Muscle layer of duodenum (tissue), 2 donors: ENCODE measurements around the gene BCKDHA.
"Not testable (repeated sequence)": the region's sequence is repeated elsewhere in the genome, so short reads cannot be mapped to it uniquely, and the experiment has no call there.

Experiments
- H3K27ac ChIP-seq: one replicate; pipeline ENCODE4 v1.7.0; 2013; ENCODE audit warnings: mild to moderate bottlenecking, low read length
- H3K27me3 ChIP-seq: one replicate; pipeline ENCODE4 v1.7.0; 2013; ENCODE audit warnings: low read depth, mild to moderate bottlenecking, control low read depth, low read length
- H3K36me3 ChIP-seq, 2 donors: one replicate each; pipeline ENCODE4 v1.7.0; 2013; ENCODE audit warnings: low read length in 2 of 2, control low read depth in 1 of 2, mild to moderate bottlenecking in 1 of 2; ENCODE audit not compliant: insufficient read depth in 2 of 2, control insufficient read depth in 1 of 2
- H3K4me1 ChIP-seq, 2 donors: one replicate each; pipeline ENCODE4 v1.7.0; 2013; ENCODE audit warnings: low read length in 2 of 2, mild to moderate bottlenecking in 2 of 2, control low read depth in 1 of 2, moderate library complexity in 1 of 2; ENCODE audit not compliant: insufficient read depth in 2 of 2, control insufficient read depth in 1 of 2
- H3K4me3 ChIP-seq, 2 donors: one replicate each; pipeline ENCODE4 v1.7.0; 2013; ENCODE audit warnings: low read length in 2 of 2, low read depth in 1 of 2, mild to moderate bottlenecking in 1 of 2
- H3K9me3 ChIP-seq, 2 donors: one replicate each; pipeline ENCODE4 v1.7.0; 2013; ENCODE audit warnings: low read length in 2 of 2, control low read depth in 1 of 2, mild to moderate bottlenecking in 1 of 2; ENCODE audit not compliant: control insufficient read depth in 1 of 2
- donor health status: healthy.

BCKDHA gene

DNA sequence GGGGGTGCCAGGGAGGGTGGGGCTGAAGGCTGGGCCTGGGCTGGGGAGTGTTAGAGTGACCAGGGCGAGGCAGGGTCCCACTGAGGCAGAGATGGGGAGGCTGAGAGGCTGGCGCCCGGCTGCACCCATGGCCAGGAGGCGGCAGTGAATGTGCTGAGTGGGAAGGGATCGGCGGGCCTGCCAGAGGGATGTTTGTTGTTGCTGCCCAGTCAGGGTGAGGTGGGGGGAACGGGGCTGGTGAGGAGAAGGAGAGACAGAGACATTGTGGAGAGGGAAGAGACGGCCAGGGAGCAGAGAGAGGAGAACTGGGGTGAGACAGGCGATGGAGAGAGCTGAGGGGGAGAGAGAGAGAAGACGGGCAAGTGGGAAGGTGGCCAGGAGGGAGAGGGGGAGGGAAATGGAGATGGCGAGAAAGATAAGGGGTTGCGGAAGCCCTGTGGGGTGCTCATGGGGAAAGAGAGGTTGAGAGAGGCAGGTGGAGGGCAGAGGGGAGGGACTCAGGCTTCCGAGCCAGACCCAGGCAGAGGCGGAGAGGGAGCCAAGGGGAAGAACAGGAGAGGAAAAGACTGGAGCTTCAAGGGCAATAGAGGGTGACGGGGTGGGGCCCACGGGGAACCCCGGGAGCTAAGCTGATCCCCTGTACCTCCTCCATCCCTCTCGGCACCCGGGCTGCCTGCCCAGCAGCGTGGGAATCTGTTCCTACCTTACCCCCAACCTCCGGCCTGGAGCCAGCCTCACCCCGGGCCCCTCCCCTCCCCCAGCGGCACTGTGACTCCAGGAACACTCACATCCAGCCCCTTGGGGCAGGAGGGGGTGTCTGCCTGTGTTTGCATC is 30.2 kb downstream of the BCKDHA start:
- Histone ChIP-seq H3K4me3 (peak overlapping the region; percentile 70 to 78), H3K4me1 (peaks cover 8 to 38% of the 10 kb centered on the region in 2 donors), H3K9me3 (no peaks in the 10 kb centered on the region), H3K36me3 (peaks cover 17 to 48% of the 10 kb centered on the region in 2 donors), H3K27ac (peak overlapping the region; percentile 74), H3K27me3 (no peaks in the 10 kb centered on the region)

DNA sequence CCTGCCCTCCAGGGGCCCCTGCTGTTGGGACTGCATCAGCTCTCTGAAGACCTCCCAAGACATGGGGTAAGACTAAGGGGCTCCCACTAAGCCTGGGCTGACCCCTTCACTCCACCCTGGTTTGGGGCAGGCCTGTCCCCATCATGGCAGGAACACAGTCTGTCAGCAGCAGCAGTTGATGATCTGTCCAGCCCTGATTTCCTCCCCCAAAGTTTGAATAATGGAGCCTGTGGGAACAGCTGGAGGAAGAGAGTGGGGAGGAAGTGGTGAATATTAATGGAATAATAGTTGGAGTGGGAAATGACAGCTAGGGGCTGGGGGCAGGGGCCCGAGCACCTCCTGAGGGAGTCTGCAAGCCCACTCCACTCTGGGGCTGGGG is 30.9 kb downstream of the BCKDHA start:
- peak overlapping the region; percentile 70 to 78 for H3K4me3 ChIP-seq
- no peaks in the 10 kb centered on the region for H3K27me3 ChIP-seq
- peaks cover 21 to 49% of the 10 kb centered on the region in 2 donors for H3K36me3 ChIP-seq
- no peaks in the 10 kb centered on the region for H3K9me3 ChIP-seq
- H3K27ac ChIP-seq: peak overlapping the region; percentile 74
- H3K4me1 ChIP-seq: peaks cover 8 to 38% of the 10 kb centered on the region in 2 donors

DNA sequence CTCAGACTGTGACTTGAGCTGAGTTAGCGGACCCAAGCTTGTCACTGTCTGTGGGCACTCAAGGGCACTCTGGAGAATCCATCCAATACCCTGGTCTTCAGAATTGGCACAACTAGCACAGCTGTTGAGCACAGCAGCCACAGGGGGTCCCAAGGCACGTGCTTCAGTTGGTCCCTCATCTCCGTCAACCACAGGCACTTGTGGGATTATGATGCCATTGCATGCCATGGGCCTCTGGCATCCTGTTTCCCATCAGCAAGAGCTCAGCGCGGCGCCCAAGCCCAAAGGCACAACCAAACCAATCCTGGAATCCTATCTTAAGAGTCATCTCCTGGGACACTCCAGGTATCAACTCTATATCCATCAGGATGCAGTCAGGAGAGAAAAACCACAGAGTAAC is 33.3 kb downstream of the BCKDHA start:
- H3K36me3 ChIP-seq: peaks cover 21 to 28% of the 10 kb centered on the region in 2 donors
- peaks cover 8 to 25% of the 10 kb centered on the region in 2 donors for H3K4me1 ChIP-seq
- H3K27ac ChIP-seq: no peak overlapping the region

DNA sequence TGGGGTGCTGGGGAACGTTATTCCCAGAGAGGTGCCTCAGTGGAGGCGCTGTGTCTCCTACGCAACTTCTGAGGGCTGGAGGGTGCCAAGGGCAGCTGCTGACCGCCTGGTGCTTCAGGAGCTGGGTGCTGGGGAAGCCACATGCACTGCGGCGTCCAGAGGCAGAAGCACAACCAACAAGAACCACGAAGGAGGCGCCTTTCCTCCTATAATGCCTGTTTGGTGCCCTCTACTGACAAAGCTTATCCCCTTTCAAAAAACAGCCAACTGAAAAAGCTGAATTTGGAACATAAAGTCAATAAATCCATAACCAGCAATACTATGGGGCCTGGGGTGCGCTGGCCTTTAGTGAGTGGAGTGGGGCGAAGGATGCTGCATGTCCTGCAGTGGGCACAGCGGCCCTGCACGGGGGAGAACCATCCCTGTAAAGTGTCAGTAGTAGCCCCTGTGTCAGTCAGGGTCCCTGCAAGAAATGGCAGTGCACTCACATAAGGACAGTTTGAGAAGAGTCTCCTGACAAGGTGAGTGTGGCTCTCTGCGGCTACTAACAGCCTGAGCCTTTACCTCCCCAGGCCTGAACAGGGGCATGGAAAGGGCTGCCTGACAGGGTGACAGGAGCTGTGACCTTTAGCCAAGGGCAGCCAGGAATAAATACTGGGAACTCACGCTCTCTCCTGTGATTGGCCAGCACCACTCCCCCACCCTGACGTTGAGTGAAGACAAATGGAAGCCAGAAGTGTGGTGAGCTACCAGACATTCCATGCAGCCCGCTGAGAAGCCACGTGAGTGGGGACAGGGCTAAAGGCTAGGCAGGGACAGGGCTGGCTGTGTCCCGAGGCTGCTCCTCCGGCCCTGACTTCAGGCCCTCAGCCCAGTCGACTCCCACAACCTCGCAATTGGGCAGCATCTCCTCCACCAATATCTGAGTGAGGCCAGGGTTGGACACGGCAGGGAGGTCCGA is 34.1 kb downstream of the BCKDHA start:
- Histone ChIP-seq H3K27ac (no peak overlapping the region), H3K27me3 (no peaks in the 10 kb centered on the region), H3K36me3 (peaks cover 21 to 34% of the 10 kb centered on the region in 2 donors), H3K4me1 (peaks cover 8 to 17% of the 10 kb centered on the region in 2 donors), H3K4me3 (no peak overlapping the region), H3K9me3 (no peaks in the 10 kb centered on the region)

More for the DNA sequence above, 33.3 kb downstream of the BCKDHA start:
- no peak overlapping the region for H3K4me3 ChIP-seq
- no peaks in the 10 kb centered on the region for H3K27me3 ChIP-seq
- H3K9me3 ChIP-seq: no peaks in the 10 kb centered on the region

- no peaks in the 10 kb centered on the region for H3K27me3 ChIP-seq
- no peaks in the 10 kb centered on the region for H3K9me3 ChIP-seq
- H3K27ac ChIP-seq: no peak overlapping the region
- peaks cover 21 to 41% of the 10 kb centered on the region in 2 donors for H3K36me3 ChIP-seq
- peaks cover 3 to 7% of the 10 kb centered on the region in 2 donors for H3K4me1 ChIP-seq
- H3K4me3 ChIP-seq: no peak overlapping the region
Measured at GRCh38 chr19:41433171-41433570, 35.6 kb downstream of the BCKDHA start.

DNA sequence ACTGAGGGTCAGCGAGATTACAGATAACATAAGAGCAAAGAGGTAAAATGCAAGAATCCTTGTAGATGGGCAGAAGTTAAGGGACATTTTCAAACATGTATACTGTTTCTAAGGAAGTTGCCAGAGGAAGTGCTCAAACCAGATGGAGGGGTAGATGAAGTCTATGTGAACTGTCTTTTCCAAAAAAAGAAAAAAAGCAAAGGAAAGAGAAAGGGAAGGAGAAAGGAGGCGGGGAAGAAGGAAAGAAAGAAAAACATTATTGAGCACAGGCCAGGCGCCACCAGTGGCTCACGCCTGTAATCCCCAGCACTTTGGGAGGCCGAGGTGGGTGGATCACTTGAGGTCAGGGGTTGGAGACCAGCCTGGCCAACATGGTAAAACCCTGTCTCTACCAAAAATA is 36.8 kb downstream of the BCKDHA start:
- Histone ChIP-seq H3K4me3 (no peak overlapping the region), H3K36me3 (peaks cover 21 to 41% of the 10 kb centered on the region in 2 donors), H3K27me3 (no peaks in the 10 kb centered on the region), H3K9me3 (no peaks in the 10 kb centered on the region), H3K4me1 (peaks cover 4 to 7% of the 10 kb centered on the region in 2 donors), H3K27ac (no peak overlapping the region)

GRCh38 chr19:41435376-41435775 is 37.8 kb downstream of the BCKDHA start:
- peaks cover 21 to 44% of the 10 kb centered on the region in 2 donors for H3K36me3 ChIP-seq
- H3K27me3 ChIP-seq, H3K4me3 ChIP-seq, H3K27ac ChIP-seq, H3K9me3 ChIP-seq: not testable (repeated sequence)
- H3K4me1 ChIP-seq: peaks cover 4 to 11% of the 10 kb centered on the region in 2 donors

GRCh38 chr19:41435936-41436673 is 38.5 kb downstream of the BCKDHA start:
- H3K36me3 ChIP-seq: peaks cover 21 to 40% of the 10 kb centered on the region in 2 donors
- H3K4me3 ChIP-seq: no peak overlapping the region
- no peak overlapping the region for H3K27ac ChIP-seq
- peaks cover 4 to 11% of the 10 kb centered on the region in 2 donors for H3K4me1 ChIP-seq
- H3K9me3 ChIP-seq: no peaks in the 10 kb centered on the region
- H3K27me3 ChIP-seq: no peaks in the 10 kb centered on the region

- H3K36me3 ChIP-seq: peaks cover 17 to 35% of the 10 kb centered on the region in 2 donors
- peaks cover 4 to 11% of the 10 kb centered on the region in 2 donors for H3K4me1 ChIP-seq
- H3K27me3 ChIP-seq: no peaks in the 10 kb centered on the region
- no peak overlapping the region for H3K4me3 ChIP-seq
- H3K27ac ChIP-seq: no peak overlapping the region
- H3K9me3 ChIP-seq: no peaks in the 10 kb centered on the region
Measured at GRCh38 chr19:41436674-41436951, 39.0 kb downstream of the BCKDHA start.

DNA sequence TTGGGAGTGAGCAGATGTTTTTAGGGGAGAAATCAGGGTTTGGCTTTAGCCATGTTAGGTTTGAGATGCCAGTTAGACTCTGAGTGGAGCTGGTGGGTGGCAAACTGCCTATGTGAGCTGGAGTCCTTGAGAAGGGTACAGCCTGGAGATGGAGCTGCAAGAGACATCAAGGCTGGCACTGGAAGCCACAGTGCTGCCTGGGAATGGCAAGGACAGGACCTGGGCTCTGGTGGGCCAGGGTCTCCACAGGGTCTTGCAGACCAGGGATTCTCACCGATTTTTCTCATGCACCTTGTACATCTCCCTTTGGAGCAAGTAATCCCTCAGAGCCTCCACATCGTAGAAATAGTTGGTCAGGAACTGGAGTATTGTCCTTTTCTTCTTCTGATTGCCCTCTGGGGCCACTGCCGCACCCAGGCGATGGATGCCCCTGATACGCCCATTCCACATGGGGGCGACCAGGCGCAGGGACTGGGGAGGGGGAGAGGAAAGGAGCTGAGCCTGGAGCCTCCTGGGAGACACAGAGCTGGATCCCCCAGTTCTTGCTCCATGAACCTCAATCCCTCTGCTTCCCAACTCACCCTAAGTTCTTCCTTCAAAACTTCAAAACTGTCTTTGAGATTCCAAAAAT is 40.4 kb downstream of the BCKDHA start:
- Histone ChIP-seq H3K27me3 (no peaks in the 10 kb centered on the region), H3K36me3 (peaks cover 2 to 20% of the 10 kb centered on the region in 2 donors), H3K4me3 (no peak overlapping the region), H3K27ac (no peak overlapping the region), H3K9me3 (no peaks in the 10 kb centered on the region), H3K4me1 (peaks cover 4 to 11% of the 10 kb centered on the region in 2 donors)
